ENCODE data around the gene SPTBN5.

SPTBN5 gene

GRCh38 chr15:41821831-41822230, 72.0 kb downstream of the SPTBN5 start:
- H3K4me3 ChIP-seq (ENCODE audit: control insufficient read depth, low read depth, low read length), result no peak overlapping the region
- no peak for DNase-seq (ENCODE audit: low read depth)
- no peak for TF ChIP-seq CTCF (IDR thresholded peaks at IDR 0.05; ENCODE audit: control insufficient read depth, insufficient read depth, low read depth, low read length, missing control alignments)

GRCh38 chr15:41820791-41821423, 72.9 kb downstream of the SPTBN5 start:
- TF ChIP-seq CTCF (IDR thresholded peaks at IDR 0.05; ENCODE audit: control insufficient read depth, insufficient read depth, low read depth, low read length, missing control alignments), result no peak
- H3K4me3 ChIP-seq (ENCODE audit: control insufficient read depth, low read depth, low read length), result no peak overlapping the region
- no peak for DNase-seq (ENCODE audit: low read depth)

GRCh38 chr15:41819455-41820050, 74.3 kb downstream of the SPTBN5 start:
- DNase-seq (ENCODE audit: low read depth), result no peak
- TF ChIP-seq CTCF (IDR thresholded peaks at IDR 0.05; ENCODE audit: control insufficient read depth, insufficient read depth, low read depth, low read length, missing control alignments), result no peak

GRCh38 chr15:41817781-41818180, 76.1 kb downstream of the SPTBN5 start:
- no peak overlapping the region for H3K4me3 ChIP-seq (ENCODE audit: control insufficient read depth, low read depth, low read length)
- no peak for DNase-seq (ENCODE audit: low read depth)
- no peak for TF ChIP-seq CTCF (IDR thresholded peaks at IDR 0.05; ENCODE audit: control insufficient read depth, insufficient read depth, low read depth, low read length, missing control alignments)

More at GRCh38 chr15:41819455-41820050, 74.3 kb downstream of the SPTBN5 start:
- no peak overlapping the region for H3K4me3 ChIP-seq (ENCODE audit: control insufficient read depth, low read depth, low read length)

- TF ChIP-seq CTCF (IDR thresholded peaks at IDR 0.05; ENCODE audit: control insufficient read depth, insufficient read depth, low read depth, low read length, missing control alignments), result no peak
- DNase-seq (ENCODE audit: low read depth), result no peak
- H3K4me3 ChIP-seq (ENCODE audit: control insufficient read depth, low read depth, low read length), result no peak overlapping the region
Observed at GRCh38 chr15:41817327-41817726, 76.5 kb downstream of the SPTBN5 start.

GRCh38 chr15:41816788-41817187, 77.1 kb downstream of the SPTBN5 start:
- DNase-seq (ENCODE audit: low read depth), result no peak
- H3K4me3 ChIP-seq (ENCODE audit: control insufficient read depth, low read depth, low read length), result no peak overlapping the region
- TF ChIP-seq CTCF (IDR thresholded peaks at IDR 0.05; ENCODE audit: control insufficient read depth, insufficient read depth, low read depth, low read length, missing control alignments), result no peak
